H1 (cell line): ENCODE data around the gene ANKRD40CL. TPM values are rescaled to one million over a fixed set of nuclear protein-coding genes. Genes with fewer than 3 reads are reported as not detected.

Experiments used
- CEBPB ChIP-seq: IDR thresholded peaks from 2 replicates; pipeline ENCODE4 v1.6.1; 2012; ENCODE audit warnings: low read depth, low read length
- CHD7 ChIP-seq: fragments of 300-600 bp; sonication (generic); IDR thresholded peaks from 2 replicates; pipeline ENCODE4 v1.7.1; 2012; ENCODE audit warnings: low read length, moderate library complexity, mild to moderate bottlenecking, inconsistent platforms; ENCODE audit not compliant: insufficient replicate concordance
- CTCF ChIP-seq, 3 experiments: IDR thresholded peaks; 1 replicate in 2 of 3; 2 replicates in 1 of 3; pipeline versions ENCODE4 v1.5.1 to v1.6.1; 2011; ENCODE audit warnings: low read length in 3 of 3, mild to moderate bottlenecking in 3 of 3, inconsistent platforms in 2 of 3, low read depth in 1 of 3, moderate library complexity in 1 of 3; ENCODE audit not compliant: insufficient read depth in 1 of 3; ENCODE audit errors: control extremely low read depth in 1 of 3
- FOSL1 ChIP-seq: IDR thresholded peaks from 2 replicates; pipeline ENCODE4 v1.6.1; 2011; ENCODE audit warnings: mild to moderate bottlenecking, low read depth, low read length, moderate library complexity; ENCODE audit not compliant: insufficient read depth
- JUND ChIP-seq: IDR thresholded peaks from 2 replicates; pipeline ENCODE4 v1.6.1; 2011; ENCODE audit warnings: mild to moderate bottlenecking, improper control_type of control experiment, low read length
- KDM1A ChIP-seq: fragments of 200-600, 300-600 bp; sonication (generic); IDR thresholded peaks from 2 replicates; pipeline ENCODE4 v1.7.1; 2016; ENCODE audit warnings: mild to moderate bottlenecking, low read length, borderline replicate concordance
- POLR2A ChIP-seq, 2 experiments: IDR thresholded peaks; 1 replicate in 1 of 2; 2 replicates in 1 of 2; pipeline ENCODE4 v1.6.1; 2011; ENCODE audit warnings: low read depth in 2 of 2, low read length in 2 of 2, mild to moderate bottlenecking in 2 of 2; ENCODE audit errors: control extremely low read depth in 1 of 2
- SRF ChIP-seq: IDR thresholded peaks from 2 replicates; pipeline ENCODE4 v1.6.1; 2011; ENCODE audit warnings: mild to moderate bottlenecking, low read depth, low read length, moderate library complexity
- TBP ChIP-seq: IDR thresholded peaks from 2 replicates; pipeline ENCODE4 v1.6.1; 2011; ENCODE audit warnings: low read depth, low read length, improper control_type of control experiment
- polyA plus RNA-seq, 7 experiments: library from polyadenylated mRNA; depleted of rRNA in 3 of 7; stranded (reverse) in 5 of 7; unstranded in 2 of 7; fragments of >200 nt in 5 of 7; fragments of 200-250 nt in 2 of 7; gene quantifications; 1 replicate in 5 of 7; 2 replicates in 1 of 7; 4 replicates in 1 of 7; pipeline versions ENCODE4 v1.2.1 to v1.2.3, GENCODE V29; 2011 to 2013; ENCODE audit warnings: missing spikeins in 2 of 7, mixed read lengths in 2 of 7
- total RNA-seq: library from RNA; stranded (reverse); fragmentation: NEBNext Ultra II Directional; extraction: Animal tissue kit (Norgen Biotek cat#: 25700); gene quantifications from 2 replicates; pipeline ENCODE4 v1.2.1, GENCODE V29; 2021

The ANKRD40CL gene
- total and polyA plus RNA-seq, 2 of the 8 experiments (the other 6 are each of a cell fraction or from before 2014, with no cell fraction given) = not detected

GRCh38 chr17:50785946-50786570 lies 18.7 kb upstream of the ANKRD40CL start (continued):
- TF ChIP-seq POLR2A (IDR thresholded peaks at IDR 0.05; ENCODE audit: control extremely low read depth in 1 of 2, low read depth in 2 of 2, low read length in 2 of 2) (no peak), CTCF (IDR thresholded peaks at IDR 0.05; ENCODE audit: control extremely low read depth in 1 of 3, insufficient read depth in 1 of 3, low read depth in 1 of 3, low read length in 3 of 3) (no peak), CEBPB (no peak), TBP (no peak), FOSL1 (no peak), KDM1A (no peak), JUND (no peak), SRF (no peak), CHD7 (no peak)
- TF ChIP-seq, all 59 proteins: peak for 0
